Measurements from ENCODE around the gene DGAT2L6.
"Not testable (repeated sequence)": the region's sequence is repeated elsewhere in the genome, so short reads cannot be mapped to it uniquely, and the experiment has no call there.

The DGAT2L6 gene

DNA sequence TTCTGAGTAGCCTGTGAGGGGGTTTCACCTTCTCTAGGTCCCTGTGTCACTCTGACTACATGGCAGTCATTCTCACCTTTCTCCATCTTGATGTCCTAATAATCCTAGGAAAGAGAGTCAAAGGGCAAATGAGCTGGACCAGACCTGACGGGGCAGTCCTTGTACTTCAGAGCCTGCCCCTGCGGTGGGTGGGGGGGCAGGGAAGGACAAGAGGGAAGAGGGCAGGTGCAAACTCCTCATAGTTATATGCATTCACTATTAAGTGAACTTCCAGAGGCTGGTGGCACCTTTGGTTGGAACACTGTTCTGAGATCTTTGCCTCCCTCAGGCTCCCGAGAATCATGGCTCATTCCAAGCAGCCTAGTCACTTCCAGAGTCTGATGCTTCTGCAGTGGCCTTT, 57.1 kb downstream of the DGAT2L6 start, which contains the start of gene AWAT1:
Gene AWAT1 (plus strand): TSS at position 301 of the 400 bp plus-strand sequence. CDS start 41 bp downstream, at position 342.
- Mint-ChIP-seq H3K4me1 (ENCODE audit: low read depth) (peaks cover 20% of the 10 kb centered on the region), H3K36me3 (ENCODE audit: low read depth) (no peaks in the 10 kb centered on the region), H3K27me3 (peaks cover 41% of the 10 kb centered on the region), H3K27ac (no peak within 1 kb of the TSS), H3K4me3 (no peak within 1 kb of the TSS), H3K9me3 (no peaks in the 10 kb centered on the region)
- no peak for DNase-seq

DNA sequence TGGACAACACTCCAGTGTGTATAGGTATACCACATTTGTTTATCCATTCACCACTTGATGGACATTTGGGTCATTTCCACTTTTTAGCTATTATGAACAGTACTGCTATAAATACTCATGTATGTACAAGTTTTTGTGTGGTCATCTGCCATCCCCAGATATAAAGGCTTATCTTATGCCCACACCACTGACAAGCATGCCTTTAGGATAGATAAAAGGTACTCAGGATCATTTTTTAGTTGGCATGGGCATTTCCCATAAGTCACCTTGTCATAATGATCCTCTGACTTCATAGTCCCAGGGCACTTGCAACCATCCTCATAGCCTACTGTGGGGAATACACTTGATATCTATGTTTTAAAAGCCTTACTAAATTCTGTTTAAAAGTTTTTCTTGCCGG, 63.5 kb downstream of the DGAT2L6 start:
- peaks cover 50% of the 10 kb centered on the region for H3K27me3 Mint-ChIP-seq
- H3K36me3 Mint-ChIP-seq (ENCODE audit: low read depth) = no peaks in the 10 kb centered on the region
- H3K4me1 Mint-ChIP-seq (ENCODE audit: low read depth) = peaks cover 15% of the 10 kb centered on the region

DNA sequence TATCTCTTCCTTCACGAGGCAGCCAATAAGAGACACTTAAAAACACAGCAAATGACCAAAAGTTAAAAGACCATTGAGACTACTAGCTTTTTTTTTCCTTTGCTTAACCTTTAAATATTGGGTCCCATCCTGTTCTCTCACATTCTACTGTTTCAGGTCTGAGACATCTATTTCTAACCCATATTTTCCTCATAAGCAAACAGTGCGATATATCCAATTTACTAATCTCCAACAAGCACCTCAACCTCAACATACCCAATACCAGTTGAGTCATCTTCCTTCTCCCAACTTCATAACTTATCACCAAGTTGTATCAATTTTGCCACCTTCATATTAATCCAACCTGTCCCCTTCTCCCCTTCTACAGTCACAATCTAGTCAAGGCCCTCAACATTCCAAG, 64.2 kb downstream of the DGAT2L6 start:
- peaks cover 15% of the 10 kb centered on the region for H3K4me1 Mint-ChIP-seq (ENCODE audit: low read depth)
- no peak overlapping the region for H3K27ac Mint-ChIP-seq
- no peak for DNase-seq
- H3K9me3 Mint-ChIP-seq = no peaks in the 10 kb centered on the region
- no peaks in the 10 kb centered on the region for H3K36me3 Mint-ChIP-seq (ENCODE audit: low read depth)
- H3K4me3 Mint-ChIP-seq = no peak overlapping the region
- peaks cover 49% of the 10 kb centered on the region for H3K27me3 Mint-ChIP-seq

More for the DNA sequence above, 63.5 kb downstream of the DGAT2L6 start:
- no peaks in the 10 kb centered on the region for H3K9me3 Mint-ChIP-seq
- no peak overlapping the region for H3K4me3 Mint-ChIP-seq
- no peak overlapping the region for H3K27ac Mint-ChIP-seq
- no peak for DNase-seq

DNA sequence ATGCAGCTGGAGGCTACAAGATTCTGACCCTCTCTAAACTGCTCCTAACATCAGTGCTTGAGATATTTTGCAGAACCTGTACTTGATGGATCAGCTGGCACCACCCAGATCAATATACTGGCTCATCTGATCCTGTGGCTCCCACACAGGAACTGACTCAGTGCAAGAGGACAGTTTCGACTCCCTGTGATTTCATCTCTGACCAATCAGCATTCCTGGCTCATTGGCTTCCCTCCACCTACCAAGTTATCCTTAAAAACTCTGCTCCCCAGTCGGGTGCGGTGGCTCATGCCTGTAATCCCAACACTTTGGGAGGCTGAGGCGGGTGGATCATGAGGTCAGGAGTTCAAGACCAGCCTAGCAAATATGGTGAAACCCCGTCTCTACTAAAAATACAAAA, 66.3 kb downstream of the DGAT2L6 start:
- not testable (repeated sequence) for H3K27ac Mint-ChIP-seq; H3K36me3 Mint-ChIP-seq (ENCODE audit: low read depth); DNase-seq

DNA sequence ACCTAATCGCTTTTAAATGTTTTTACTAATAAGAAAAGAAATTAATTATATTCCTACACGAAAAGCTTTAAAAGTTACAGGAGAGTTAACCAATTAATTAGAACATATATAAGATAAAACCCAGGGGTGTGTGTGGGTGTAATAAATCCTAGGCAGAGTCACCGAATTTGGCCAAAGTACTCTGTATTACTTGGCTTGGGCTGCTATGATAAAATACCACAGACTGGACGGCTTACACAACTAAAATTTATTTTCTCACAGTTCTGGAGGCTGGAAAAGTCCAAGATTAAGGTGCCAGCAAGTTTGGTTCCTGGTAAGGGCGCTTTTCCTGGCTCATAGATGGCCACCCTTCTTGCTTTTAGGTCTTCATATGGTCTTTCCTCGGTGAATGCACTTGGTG, 67.6 kb downstream of the DGAT2L6 start:
- no peak for DNase-seq
- no peaks in the 10 kb centered on the region for H3K36me3 Mint-ChIP-seq (ENCODE audit: low read depth)

More for the DNA sequence above, 66.3 kb downstream of the DGAT2L6 start:
- not testable (repeated sequence) for H3K4me3 Mint-ChIP-seq; H3K9me3 Mint-ChIP-seq; H3K4me1 Mint-ChIP-seq (ENCODE audit: low read depth)
- peaks cover 45% of the 10 kb centered on the region for H3K27me3 Mint-ChIP-seq

DNA sequence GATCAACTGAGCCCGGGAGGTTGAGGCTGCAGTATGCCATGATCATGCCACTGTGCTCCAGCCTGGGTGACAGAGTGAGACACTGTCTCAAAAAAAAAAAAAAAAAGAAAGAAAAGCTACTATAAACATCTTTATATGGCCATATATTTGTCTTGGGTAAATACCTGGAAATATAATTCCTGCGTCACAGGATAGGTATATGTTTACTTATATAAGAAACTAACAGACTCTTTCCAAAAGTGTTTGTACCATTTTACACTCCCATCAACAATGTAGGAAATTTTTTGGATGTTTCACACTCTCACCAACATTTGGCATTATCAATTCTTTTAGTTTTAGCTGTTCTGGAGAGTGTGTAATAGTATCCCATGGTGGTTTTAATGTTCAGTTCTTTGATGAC, 70.0 kb downstream of the DGAT2L6 start:
- Mint-ChIP-seq H3K4me1 (ENCODE audit: low read depth) (peaks cover 5% of the 10 kb centered on the region), H3K27ac (no peak overlapping the region), H3K27me3 (peaks cover 43% of the 10 kb centered on the region), H3K36me3 (ENCODE audit: low read depth) (no peaks in the 10 kb centered on the region), H3K4me3 (no peak overlapping the region), H3K9me3 (no peaks in the 10 kb centered on the region)
- DNase-seq = no peak

More for the DNA sequence above, 67.6 kb downstream of the DGAT2L6 start:
- Mint-ChIP-seq H3K9me3 (no peaks in the 10 kb centered on the region), H3K4me3 (no peak overlapping the region), H3K27ac (no peak overlapping the region), H3K27me3 (peaks cover 43% of the 10 kb centered on the region), H3K4me1 (ENCODE audit: low read depth) (peaks cover 5% of the 10 kb centered on the region)

DNA sequence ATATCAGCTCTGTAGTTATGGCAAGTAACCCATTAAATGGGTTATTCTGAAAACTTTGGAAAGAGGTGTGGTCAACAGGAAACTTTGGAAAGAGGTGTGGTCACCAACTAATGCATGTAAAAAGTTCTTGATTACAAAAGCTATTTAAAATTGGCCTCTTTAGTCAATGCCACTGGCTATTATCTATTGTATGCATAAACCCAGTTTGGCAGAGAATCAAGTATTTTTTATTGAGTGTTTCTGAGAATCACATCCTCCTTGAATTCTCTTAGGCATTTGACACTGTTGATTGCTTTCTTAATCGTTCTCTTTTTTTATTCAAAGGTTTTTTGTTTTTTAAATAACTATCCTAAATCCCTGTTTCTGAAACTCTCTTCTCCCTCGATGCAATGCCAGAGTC, 75.2 kb downstream of the DGAT2L6 start:
- Mint-ChIP-seq H3K9me3 (no peaks in the 10 kb centered on the region), H3K36me3 (ENCODE audit: low read depth) (no peaks in the 10 kb centered on the region), H3K27me3 (peaks cover 50% of the 10 kb centered on the region), H3K4me3 (no peak overlapping the region), H3K4me1 (ENCODE audit: low read depth) (peaks cover 19% of the 10 kb centered on the region), H3K27ac (no peak overlapping the region)
- DNase-seq = no peak

DNA sequence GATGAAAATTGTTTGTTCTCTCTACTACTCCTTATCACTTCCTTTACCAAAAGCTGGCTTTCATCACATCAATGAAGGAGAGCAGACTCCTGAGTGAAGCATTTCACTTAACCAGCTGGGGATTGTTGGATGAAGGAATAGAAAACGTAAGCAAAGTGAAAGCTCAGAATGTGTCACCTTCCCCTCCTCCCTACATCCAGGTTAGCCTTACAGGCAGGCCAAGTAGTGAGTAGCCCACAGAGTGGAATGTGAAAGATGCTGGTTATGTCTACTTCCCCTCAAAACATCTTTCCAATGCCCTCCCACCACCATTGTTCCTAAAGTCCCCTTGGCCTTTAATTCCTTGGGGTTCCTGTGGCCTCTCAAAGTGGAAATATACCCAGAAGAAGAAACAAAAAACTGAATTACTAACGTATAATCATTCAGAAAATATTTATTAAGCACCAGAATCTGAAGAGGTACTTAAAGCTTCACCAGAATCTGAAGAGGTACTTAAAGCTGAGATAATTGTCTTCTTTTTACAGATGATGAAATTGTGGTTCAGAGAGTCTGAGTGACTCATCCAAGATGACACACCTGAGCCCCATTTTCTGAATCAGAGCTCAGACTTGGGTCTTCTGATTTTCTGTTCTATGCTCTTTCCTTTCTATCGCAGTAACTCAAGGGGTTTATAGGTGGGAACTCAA, 76.2 kb downstream of the DGAT2L6 start:
- Mint-ChIP-seq H3K4me1 (ENCODE audit: low read depth) (peaks cover 19% of the 10 kb centered on the region), H3K36me3 (ENCODE audit: low read depth) (no peaks in the 10 kb centered on the region), H3K27ac (peak overlapping the region; percentile 88), H3K9me3 (no peaks in the 10 kb centered on the region), H3K4me3 (no peak overlapping the region), H3K27me3 (peaks cover 47% of the 10 kb centered on the region)
- no peak for DNase-seq

DNA sequence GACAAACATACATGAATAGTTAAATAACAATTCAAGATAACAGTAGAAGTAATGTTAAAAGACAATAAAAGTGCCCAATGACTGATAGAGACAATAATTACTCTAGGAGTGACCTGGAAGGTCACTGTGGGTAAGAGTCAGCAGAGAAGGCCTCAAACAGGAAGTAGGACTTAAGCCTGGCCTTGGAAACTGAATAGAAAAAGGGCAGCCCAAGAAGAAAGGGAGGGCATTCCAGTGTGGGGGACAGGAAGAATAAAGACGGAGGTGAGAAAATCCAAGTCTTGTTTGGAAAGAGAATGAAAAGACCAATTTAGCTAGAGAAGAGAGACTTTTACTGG, 76.7 kb downstream of the DGAT2L6 start:
- Mint-ChIP-seq H3K9me3 (no peaks in the 10 kb centered on the region), H3K4me3 (no peak overlapping the region), H3K27me3 (peaks cover 44% of the 10 kb centered on the region), H3K4me1 (ENCODE audit: low read depth) (peaks cover 19% of the 10 kb centered on the region), H3K36me3 (ENCODE audit: low read depth) (no peaks in the 10 kb centered on the region), H3K27ac (peak overlapping the region; percentile 88)
- DNase-seq = no peak

DNA sequence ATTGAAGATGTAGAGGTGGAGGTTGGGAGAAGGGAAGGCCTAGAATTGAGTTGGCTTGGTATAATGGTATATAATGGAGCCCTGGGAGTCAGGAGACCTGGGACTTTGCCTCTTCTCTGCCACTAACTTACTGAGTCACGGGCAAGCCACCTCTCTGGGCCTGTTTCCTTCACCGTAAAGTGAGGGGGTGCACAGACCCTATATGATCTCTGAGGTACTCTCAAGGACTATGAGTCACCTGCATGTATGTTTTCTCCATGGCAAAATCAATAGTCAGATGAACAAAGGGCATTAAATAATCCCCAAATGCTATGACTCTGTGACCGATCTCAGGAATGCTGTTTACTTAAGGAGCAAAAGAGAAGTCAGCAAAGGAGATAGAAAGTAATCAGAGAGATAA, 77.6 kb downstream of the DGAT2L6 start:
- DNase-seq = no peak
- H3K9me3 Mint-ChIP-seq = no peaks in the 10 kb centered on the region
- H3K27ac Mint-ChIP-seq = no peak overlapping the region
- no peaks in the 10 kb centered on the region for H3K36me3 Mint-ChIP-seq (ENCODE audit: low read depth)
- H3K4me3 Mint-ChIP-seq = no peak overlapping the region
- H3K4me1 Mint-ChIP-seq (ENCODE audit: low read depth) = peaks cover 19% of the 10 kb centered on the region
- peaks cover 45% of the 10 kb centered on the region for H3K27me3 Mint-ChIP-seq

All from activated T-cell treated with anti-CD3 and anti-CD28 coated beads, Interleukin-2, amount 50 U/mL, for 24 hours (primary cell).